GM23338 (cell line): ENCODE results near the gene SLC6A7.

Experiments used
- TF ChIP-seq, protein P1 (sequence below): IDR thresholded peaks from one replicate; pipeline ENCODE4 v1.6.1; 2018; ENCODE audit warnings: antibody characterized with exemption; ENCODE audit not compliant: unreplicated experiment
- TF ChIP-seq, protein P2 (sequence below), 2 experiments: fragments of 200-600 bp in 1 of 2; sonication (generic) in 1 of 2; conservative IDR thresholded peaks; 2 replicates each; pipeline versions ENCODE4 v1.5.1 to v1.6.1; 2016 to 2017; ENCODE audit warnings: antibody characterized with exemption in 2 of 2, low read depth in 2 of 2, mild to moderate bottlenecking in 2 of 2, moderate library complexity in 1 of 2

DNA sequence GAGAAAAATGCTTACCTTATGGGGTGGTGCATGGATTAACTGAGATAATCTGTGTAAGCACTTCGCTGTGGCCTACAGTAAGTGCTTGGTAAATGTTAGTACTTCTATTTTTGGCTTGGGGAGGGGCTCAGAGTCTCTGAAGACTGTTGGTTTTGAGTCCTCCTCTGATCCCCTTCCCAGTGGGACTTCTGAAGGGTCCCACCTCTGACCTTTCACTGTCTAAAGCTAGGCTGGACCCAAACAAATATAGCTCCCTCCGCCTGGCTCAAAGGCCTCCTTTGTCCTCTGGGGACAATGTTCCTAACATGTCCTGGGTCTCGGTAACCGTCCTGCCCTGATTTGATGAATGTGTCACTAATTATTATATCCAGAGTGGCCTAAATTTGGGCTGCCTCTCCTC lies 64.9 kb downstream of the SLC6A7 start:
- TF ChIP-seq, protein P1, sequence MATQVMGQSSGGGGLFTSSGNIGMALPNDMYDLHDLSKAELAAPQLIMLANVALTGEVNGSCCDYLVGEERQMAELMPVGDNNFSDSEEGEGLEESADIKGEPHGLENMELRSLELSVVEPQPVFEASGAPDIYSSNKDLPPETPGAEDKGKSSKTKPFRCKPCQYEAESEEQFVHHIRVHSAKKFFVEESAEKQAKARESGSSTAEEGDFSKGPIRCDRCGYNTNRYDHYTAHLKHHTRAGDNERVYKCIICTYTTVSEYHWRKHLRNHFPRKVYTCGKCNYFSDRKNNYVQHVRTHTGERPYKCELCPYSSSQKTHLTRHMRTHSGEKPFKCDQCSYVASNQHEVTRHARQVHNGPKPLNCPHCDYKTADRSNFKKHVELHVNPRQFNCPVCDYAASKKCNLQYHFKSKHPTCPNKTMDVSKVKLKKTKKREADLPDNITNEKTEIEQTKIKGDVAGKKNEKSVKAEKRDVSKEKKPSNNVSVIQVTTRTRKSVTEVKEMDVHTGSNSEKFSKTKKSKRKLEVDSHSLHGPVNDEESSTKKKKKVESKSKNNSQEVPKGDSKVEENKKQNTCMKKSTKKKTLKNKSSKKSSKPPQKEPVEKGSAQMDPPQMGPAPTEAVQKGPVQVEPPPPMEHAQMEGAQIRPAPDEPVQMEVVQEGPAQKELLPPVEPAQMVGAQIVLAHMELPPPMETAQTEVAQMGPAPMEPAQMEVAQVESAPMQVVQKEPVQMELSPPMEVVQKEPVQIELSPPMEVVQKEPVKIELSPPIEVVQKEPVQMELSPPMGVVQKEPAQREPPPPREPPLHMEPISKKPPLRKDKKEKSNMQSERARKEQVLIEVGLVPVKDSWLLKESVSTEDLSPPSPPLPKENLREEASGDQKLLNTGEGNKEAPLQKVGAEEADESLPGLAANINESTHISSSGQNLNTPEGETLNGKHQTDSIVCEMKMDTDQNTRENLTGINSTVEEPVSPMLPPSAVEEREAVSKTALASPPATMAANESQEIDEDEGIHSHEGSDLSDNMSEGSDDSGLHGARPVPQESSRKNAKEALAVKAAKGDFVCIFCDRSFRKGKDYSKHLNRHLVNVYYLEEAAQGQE = no peak
- TF ChIP-seq, protein P2, sequence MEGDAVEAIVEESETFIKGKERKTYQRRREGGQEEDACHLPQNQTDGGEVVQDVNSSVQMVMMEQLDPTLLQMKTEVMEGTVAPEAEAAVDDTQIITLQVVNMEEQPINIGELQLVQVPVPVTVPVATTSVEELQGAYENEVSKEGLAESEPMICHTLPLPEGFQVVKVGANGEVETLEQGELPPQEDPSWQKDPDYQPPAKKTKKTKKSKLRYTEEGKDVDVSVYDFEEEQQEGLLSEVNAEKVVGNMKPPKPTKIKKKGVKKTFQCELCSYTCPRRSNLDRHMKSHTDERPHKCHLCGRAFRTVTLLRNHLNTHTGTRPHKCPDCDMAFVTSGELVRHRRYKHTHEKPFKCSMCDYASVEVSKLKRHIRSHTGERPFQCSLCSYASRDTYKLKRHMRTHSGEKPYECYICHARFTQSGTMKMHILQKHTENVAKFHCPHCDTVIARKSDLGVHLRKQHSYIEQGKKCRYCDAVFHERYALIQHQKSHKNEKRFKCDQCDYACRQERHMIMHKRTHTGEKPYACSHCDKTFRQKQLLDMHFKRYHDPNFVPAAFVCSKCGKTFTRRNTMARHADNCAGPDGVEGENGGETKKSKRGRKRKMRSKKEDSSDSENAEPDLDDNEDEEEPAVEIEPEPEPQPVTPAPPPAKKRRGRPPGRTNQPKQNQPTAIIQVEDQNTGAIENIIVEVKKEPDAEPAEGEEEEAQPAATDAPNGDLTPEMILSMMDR (conservative IDR thresholded peaks at IDR 0.05; ENCODE audit: low read depth in 2 of 2) = no peak
